Measurements from ENCODE around the gene PROSER3.

The PROSER3 gene

GRCh38 chr19:35757749-35758608, at the start of gene PROSER3:
Gene PROSER3, plus strand, starts transcription at chr19:35758176. Its CDS starts 40 bp downstream, at chr19:35758216.
- no peaks in the 10 kb centered on the region for H3K9me3 ChIP-seq (ENCODE audit: control insufficient read depth, insufficient read depth, low read length)
- peaks cover 2% of the 10 kb centered on the region for H3K4me1 ChIP-seq (ENCODE audit: control insufficient read depth, insufficient read depth, low read length)
- H3K4me3 ChIP-seq (ENCODE audit: low read depth, low read length), result peak within 1 kb of the TSS; percentile 100
- H3K9ac ChIP-seq (ENCODE audit: low read depth, low read length), result peak within 1 kb of the TSS; percentile 90
- H3K27me3 ChIP-seq (ENCODE audit: control insufficient read depth, insufficient read depth, low read length), result peaks cover 13% of the 10 kb centered on the region
- peaks cover 10% of the 10 kb centered on the region for H3K36me3 ChIP-seq (ENCODE audit: control insufficient read depth, insufficient read depth, low read length)

GRCh38 chr19:35708391-35708790, 49.6 kb upstream of the PROSER3 start:
- no peaks in the 10 kb centered on the region for H3K9me3 ChIP-seq (ENCODE audit: control insufficient read depth, insufficient read depth, low read length)
- no peaks in the 10 kb centered on the region for H3K36me3 ChIP-seq (ENCODE audit: control insufficient read depth, insufficient read depth, low read length)
- no peak overlapping the region for H3K9ac ChIP-seq (ENCODE audit: low read depth, low read length)
- H3K27me3 ChIP-seq (ENCODE audit: control insufficient read depth, insufficient read depth, low read length), result peaks cover 22% of the 10 kb centered on the region
- no peak overlapping the region for H3K4me3 ChIP-seq (ENCODE audit: low read depth, low read length)
- peaks cover 5% of the 10 kb centered on the region for H3K4me1 ChIP-seq (ENCODE audit: control insufficient read depth, insufficient read depth, low read length)

- no peaks in the 10 kb centered on the region for H3K9me3 ChIP-seq (ENCODE audit: control insufficient read depth, insufficient read depth, low read length)
- no peaks in the 10 kb centered on the region for H3K36me3 ChIP-seq (ENCODE audit: control insufficient read depth, insufficient read depth, low read length)
- H3K4me1 ChIP-seq (ENCODE audit: control insufficient read depth, insufficient read depth, low read length), result peaks cover 5% of the 10 kb centered on the region
- H3K9ac ChIP-seq (ENCODE audit: low read depth, low read length), result no peak overlapping the region
- H3K4me3 ChIP-seq (ENCODE audit: low read depth, low read length), result no peak overlapping the region
- peaks cover 15% of the 10 kb centered on the region for H3K27me3 ChIP-seq (ENCODE audit: control insufficient read depth, insufficient read depth, low read length)
Observed at GRCh38 chr19:35710784-35711723, 46.9 kb upstream of the PROSER3 start.

GRCh38 chr19:35712567-35713505, 45.1 kb upstream of the PROSER3 start:
- no peak overlapping the region for H3K4me3 ChIP-seq (ENCODE audit: low read depth, low read length)

GRCh38 chr19:35713506-35713850, 44.5 kb upstream of the PROSER3 start:
- Histone ChIP-seq H3K27me3 (ENCODE audit: control insufficient read depth, insufficient read depth, low read length) (peaks cover 11% of the 10 kb centered on the region), H3K4me1 (ENCODE audit: control insufficient read depth, insufficient read depth, low read length) (peaks cover 5% of the 10 kb centered on the region), H3K9ac (ENCODE audit: low read depth, low read length) (no peak overlapping the region), H3K4me3 (ENCODE audit: low read depth, low read length) (no peak overlapping the region), H3K36me3 (ENCODE audit: control insufficient read depth, insufficient read depth, low read length) (no peaks in the 10 kb centered on the region), H3K9me3 (ENCODE audit: control insufficient read depth, insufficient read depth, low read length) (no peaks in the 10 kb centered on the region)

More at GRCh38 chr19:35712567-35713505, 45.1 kb upstream of the PROSER3 start:
- H3K9ac ChIP-seq (ENCODE audit: low read depth, low read length), result no peak overlapping the region
- H3K36me3 ChIP-seq (ENCODE audit: control insufficient read depth, insufficient read depth, low read length), result no peaks in the 10 kb centered on the region
- H3K4me1 ChIP-seq (ENCODE audit: control insufficient read depth, insufficient read depth, low read length), result peaks cover 5% of the 10 kb centered on the region
- H3K27me3 ChIP-seq (ENCODE audit: control insufficient read depth, insufficient read depth, low read length), result peaks cover 15% of the 10 kb centered on the region
- H3K9me3 ChIP-seq (ENCODE audit: control insufficient read depth, insufficient read depth, low read length), result no peaks in the 10 kb centered on the region

- Histone ChIP-seq H3K4me1 (ENCODE audit: control insufficient read depth, insufficient read depth, low read length) (peaks cover 5% of the 10 kb centered on the region), H3K4me3 (ENCODE audit: low read depth, low read length) (no peak overlapping the region), H3K9me3 (ENCODE audit: control insufficient read depth, insufficient read depth, low read length) (no peaks in the 10 kb centered on the region), H3K36me3 (ENCODE audit: control insufficient read depth, insufficient read depth, low read length) (no peaks in the 10 kb centered on the region), H3K9ac (ENCODE audit: low read depth, low read length) (no peak overlapping the region), H3K27me3 (ENCODE audit: control insufficient read depth, insufficient read depth, low read length) (peaks cover 11% of the 10 kb centered on the region)
Observed at GRCh38 chr19:35713904-35714495, 44.0 kb upstream of the PROSER3 start.

- no peaks in the 10 kb centered on the region for H3K9me3 ChIP-seq (ENCODE audit: control insufficient read depth, insufficient read depth, low read length)
- peaks cover 11% of the 10 kb centered on the region for H3K27me3 ChIP-seq (ENCODE audit: control insufficient read depth, insufficient read depth, low read length)
- H3K4me3 ChIP-seq (ENCODE audit: low read depth, low read length), result no peak overlapping the region
- H3K36me3 ChIP-seq (ENCODE audit: control insufficient read depth, insufficient read depth, low read length), result peaks cover under 1% of the 10 kb centered on the region
- H3K9ac ChIP-seq (ENCODE audit: low read depth, low read length), result no peak overlapping the region
- H3K4me1 ChIP-seq (ENCODE audit: control insufficient read depth, insufficient read depth, low read length), result peaks cover 5% of the 10 kb centered on the region
Observed at GRCh38 chr19:35714601-35715354, 43.2 kb upstream of the PROSER3 start.

- Histone ChIP-seq H3K27me3 (ENCODE audit: control insufficient read depth, insufficient read depth, low read length) (peaks cover 11% of the 10 kb centered on the region), H3K36me3 (ENCODE audit: control insufficient read depth, insufficient read depth, low read length) (peaks cover 6% of the 10 kb centered on the region), H3K4me3 (ENCODE audit: low read depth, low read length) (peak overlapping the region; percentile 85), H3K9ac (ENCODE audit: low read depth, low read length) (peak overlapping the region; percentile 37), H3K4me1 (ENCODE audit: control insufficient read depth, insufficient read depth, low read length) (peaks cover 5% of the 10 kb centered on the region), H3K9me3 (ENCODE audit: control insufficient read depth, insufficient read depth, low read length) (no peaks in the 10 kb centered on the region)
Observed at GRCh38 chr19:35715355-35715809, 42.6 kb upstream of the PROSER3 start.

- Histone ChIP-seq H3K9ac (ENCODE audit: low read depth, low read length) (peak overlapping the region; percentile 81), H3K4me3 (ENCODE audit: low read depth, low read length) (peak overlapping the region; percentile 85), H3K4me1 (ENCODE audit: control insufficient read depth, insufficient read depth, low read length) (peaks cover 3% of the 10 kb centered on the region), H3K27me3 (ENCODE audit: control insufficient read depth, insufficient read depth, low read length) (peaks cover 11% of the 10 kb centered on the region), H3K36me3 (ENCODE audit: control insufficient read depth, insufficient read depth, low read length) (peaks cover 9% of the 10 kb centered on the region), H3K9me3 (ENCODE audit: control insufficient read depth, insufficient read depth, low read length) (no peaks in the 10 kb centered on the region)
Observed at GRCh38 chr19:35715981-35716800, 41.8 kb upstream of the PROSER3 start.

All from iPS-15b (cell line).